RWPE2 (cell line): Measurements from ENCODE around the gene C1orf141.
A peak's percentile ranks its signal among the peaks of the same experiment; 100 is the strongest.
"Not testable (repeated sequence)": the region's sequence is repeated elsewhere in the genome, so short reads cannot be mapped to it uniquely, and the experiment has no call there.

Experiments
- ATAC-seq: fragments of 200-7000 bp; cut with Tn5 transposase; 3 replicates; pipeline ENCODE4 v1.9.1; 2021; ENCODE audit warnings: low read depth
- DNase-seq: peaks from one replicate; pipeline ENCODE4 v3.0.0-alpha.2; 2020; ENCODE audit warnings: low spot score
- H3K27ac ChIP-seq: fragments of 450-650 bp; 2 replicates; pipeline ENCODE4 v1.5.1; 2017; ENCODE audit warnings: mild to moderate bottlenecking; ENCODE audit not compliant: poor library complexity, severe bottlenecking
- H3K27me3 ChIP-seq: fragments of 250-450 bp; sonication (Bioruptor Pico); 2 replicates; pipeline ENCODE4 v1.5.1; 2021; ENCODE audit warnings: mild to moderate bottlenecking, moderate library complexity; ENCODE audit not compliant: insufficient read depth, poor library complexity, severe bottlenecking
- H3K36me3 ChIP-seq: fragments of 250-450 bp; sonication (Bioruptor Pico); 2 replicates; pipeline ENCODE4 v1.5.1; 2020; ENCODE audit warnings: low read depth, mild to moderate bottlenecking, moderate library complexity
- H3K4me1 ChIP-seq: fragments of 250-450 bp; sonication (Bioruptor Pico); 2 replicates; pipeline ENCODE4 v1.5.1; 2021; ENCODE audit warnings: mild to moderate bottlenecking, moderate library complexity; ENCODE audit not compliant: insufficient read depth, poor library complexity, severe bottlenecking
- H3K4me3 ChIP-seq: fragments of 250-450 bp; sonication (Bioruptor Pico); 2 replicates; pipeline ENCODE4 v1.5.1; 2021; ENCODE audit warnings: mild to moderate bottlenecking, moderate library complexity; ENCODE audit not compliant: severe bottlenecking
- H3K9me3 ChIP-seq: fragments of 250-450 bp; sonication (Bioruptor Pico); 2 replicates; pipeline ENCODE4 v1.5.1; 2021; ENCODE audit warnings: mild to moderate bottlenecking, moderate library complexity; ENCODE audit not compliant: severe bottlenecking
- TF ChIP-seq, protein P1 (sequence below): fragments of 450-650 bp; IDR thresholded peaks from one replicate; pipeline ENCODE4 v1.5.1; 2017; ENCODE audit warnings: mild to moderate bottlenecking, moderate library complexity; ENCODE audit not compliant: poor library complexity, severe bottlenecking

The C1orf141 gene

GRCh38 chr1:67150931-67151330 is 16.2 kb upstream of the C1orf141 start:
- Histone ChIP-seq H3K4me3 (no peak overlapping the region), H3K9me3 (no peaks in the 10 kb centered on the region)

DNA sequence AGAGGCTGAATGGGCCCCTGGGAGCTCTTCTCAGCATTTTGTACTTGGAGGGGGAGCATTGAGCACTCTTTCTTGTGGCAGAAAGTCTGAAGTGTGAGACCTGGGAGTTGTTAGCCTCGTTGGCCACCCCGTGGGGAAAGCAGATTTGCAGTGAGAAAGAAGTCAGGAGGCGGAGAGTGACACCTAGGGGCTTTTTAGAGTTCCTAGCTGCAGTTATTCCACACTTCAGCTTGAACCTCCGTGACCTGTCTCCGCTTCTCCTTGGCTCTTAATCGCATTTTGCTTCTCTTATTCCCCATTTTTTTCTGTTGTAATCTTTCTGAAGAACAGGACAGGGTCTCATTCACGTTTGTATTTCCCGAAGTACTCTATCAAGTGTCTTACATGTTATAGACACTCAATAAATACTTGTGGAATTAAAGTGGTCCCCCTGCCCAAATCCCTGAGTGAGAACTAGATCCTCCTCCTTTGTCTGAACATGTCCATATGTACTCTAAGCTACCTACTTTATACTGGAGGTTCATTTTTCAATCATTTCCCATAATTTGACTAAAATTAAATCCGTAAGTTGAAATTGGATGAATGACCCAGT is 14.5 kb upstream of the C1orf141 start:
- TF ChIP-seq, protein P1, sequence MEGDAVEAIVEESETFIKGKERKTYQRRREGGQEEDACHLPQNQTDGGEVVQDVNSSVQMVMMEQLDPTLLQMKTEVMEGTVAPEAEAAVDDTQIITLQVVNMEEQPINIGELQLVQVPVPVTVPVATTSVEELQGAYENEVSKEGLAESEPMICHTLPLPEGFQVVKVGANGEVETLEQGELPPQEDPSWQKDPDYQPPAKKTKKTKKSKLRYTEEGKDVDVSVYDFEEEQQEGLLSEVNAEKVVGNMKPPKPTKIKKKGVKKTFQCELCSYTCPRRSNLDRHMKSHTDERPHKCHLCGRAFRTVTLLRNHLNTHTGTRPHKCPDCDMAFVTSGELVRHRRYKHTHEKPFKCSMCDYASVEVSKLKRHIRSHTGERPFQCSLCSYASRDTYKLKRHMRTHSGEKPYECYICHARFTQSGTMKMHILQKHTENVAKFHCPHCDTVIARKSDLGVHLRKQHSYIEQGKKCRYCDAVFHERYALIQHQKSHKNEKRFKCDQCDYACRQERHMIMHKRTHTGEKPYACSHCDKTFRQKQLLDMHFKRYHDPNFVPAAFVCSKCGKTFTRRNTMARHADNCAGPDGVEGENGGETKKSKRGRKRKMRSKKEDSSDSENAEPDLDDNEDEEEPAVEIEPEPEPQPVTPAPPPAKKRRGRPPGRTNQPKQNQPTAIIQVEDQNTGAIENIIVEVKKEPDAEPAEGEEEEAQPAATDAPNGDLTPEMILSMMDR, result peak; percentile 88
- Histone ChIP-seq H3K36me3 (no peaks in the 10 kb centered on the region), H3K9me3 (no peaks in the 10 kb centered on the region), H3K27ac (no peak overlapping the region), H3K4me1 (no peaks in the 10 kb centered on the region), H3K27me3 (no peaks in the 10 kb centered on the region), H3K4me3 (no peak overlapping the region)
- peak; percentile 93 for ATAC-seq
- no peak for DNase-seq

More at GRCh38 chr1:67150931-67151330, 16.2 kb upstream of the C1orf141 start:
- DNase-seq, result no peak
- H3K27me3 ChIP-seq, result no peaks in the 10 kb centered on the region
- no peaks in the 10 kb centered on the region for H3K36me3 ChIP-seq
- H3K4me1 ChIP-seq, result no peaks in the 10 kb centered on the region
- H3K27ac ChIP-seq, result no peak overlapping the region
- TF ChIP-seq, protein P1, result no peak
- ATAC-seq, result no peak

- H3K4me1 ChIP-seq, result no peaks in the 10 kb centered on the region
- no peaks in the 10 kb centered on the region for H3K27me3 ChIP-seq
- H3K4me3 ChIP-seq, result no peak overlapping the region
- no peaks in the 10 kb centered on the region for H3K36me3 ChIP-seq
- TF ChIP-seq, protein P1, result no peak
- H3K27ac ChIP-seq, result no peak overlapping the region
- ATAC-seq (peak; percentile 15; the same call in 1 of the 3 replicates), DNase-seq (no peak)
- H3K9me3 ChIP-seq, result no peaks in the 10 kb centered on the region
These were observed 13.9 kb upstream of the C1orf141 start for GRCh38 chr1:67148516-67149178.

DNA sequence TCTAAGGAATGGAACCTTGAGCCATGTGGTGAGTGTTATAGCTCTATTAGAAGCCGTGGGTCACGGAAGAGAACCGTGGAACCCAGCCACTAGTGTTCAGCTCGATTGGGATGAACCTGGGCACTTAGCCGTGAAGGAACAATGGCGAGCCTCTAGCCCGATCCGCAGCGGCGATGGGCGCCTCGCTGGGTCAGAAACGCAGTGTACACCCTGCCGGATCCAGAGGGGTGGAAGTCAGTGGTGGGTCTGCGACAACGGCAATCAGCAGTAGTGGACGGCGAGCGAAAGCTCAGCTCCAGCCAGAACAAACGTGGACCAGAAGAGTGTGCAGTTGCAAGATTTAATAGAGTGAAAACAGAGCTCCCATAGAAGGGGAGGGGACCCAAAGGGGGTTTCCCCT is 13.2 kb upstream of the C1orf141 start:
- not testable (repeated sequence) for DNase-seq, H3K36me3 ChIP-seq, H3K27me3 ChIP-seq

GRCh38 chr1:67146539-67146938 is 11.8 kb upstream of the C1orf141 start:
- no peak for ATAC-seq

More for the DNA sequence above, 13.2 kb upstream of the C1orf141 start:
- not testable (repeated sequence) for H3K4me3 ChIP-seq, H3K9me3 ChIP-seq, ATAC-seq, H3K4me1 ChIP-seq, H3K27ac ChIP-seq

More at GRCh38 chr1:67146539-67146938, 11.8 kb upstream of the C1orf141 start:
- Histone ChIP-seq H3K4me3 (no peak overlapping the region), H3K27me3 (no peaks in the 10 kb centered on the region), H3K36me3 (no peaks in the 10 kb centered on the region), H3K9me3 (no peaks in the 10 kb centered on the region), H3K4me1 (no peaks in the 10 kb centered on the region), H3K27ac (no peak overlapping the region)
- TF ChIP-seq, protein P1, result no peak
- DNase-seq, result no peak
